Right atrium auricular region (tissue), 2 donors: ENCODE results near the gene NAT8L. TPM values are rescaled to one million over a fixed set of nuclear protein-coding genes. Genes with fewer than 3 reads are reported as not detected.

Source experiments
- DNase-seq: peaks from one replicate; pipeline ENCODE4 v3.0.0-alpha.2; 2019; ENCODE audit warnings: low spot score
- H3K27ac ChIP-seq, 2 donors: fragments of 200-600 bp; sonication (generic); 1 replicate in 1 of 2; 2 replicates in 1 of 2; pipeline ENCODE4 v1.5.1; 2016 to 2019
- H3K27me3 ChIP-seq, 2 donors: fragments of 200-600 bp; sonication (generic); one replicate each; pipeline versions ENCODE4 v1.5.1 to v1.6.0; 2017 to 2019
- H3K36me3 ChIP-seq: fragments of 200-600 bp; sonication (generic); one replicate; pipeline ENCODE4 v1.5.1; 2016
- H3K4me1 ChIP-seq, 2 donors: fragments of 200-600 bp; sonication (generic); one replicate each; pipeline versions ENCODE4 v1.5.1 to v1.6.0; 2017 to 2019
- H3K4me3 ChIP-seq, 2 donors: fragments of 200-600 bp; sonication (generic); 1 replicate in 1 of 2; 2 replicates in 1 of 2; pipeline ENCODE4 v1.5.1; 2017 to 2019; ENCODE audit warnings: mild to moderate bottlenecking in 1 of 2, moderate library complexity in 1 of 2
- H3K9me3 ChIP-seq, 2 donors: fragments of 200-600 bp; sonication (generic); one replicate each; pipeline ENCODE4 v1.5.1; 2019
- CTCF ChIP-seq, 2 donors: fragments of 200-600 bp; sonication (generic); IDR thresholded peaks; one replicate each; pipeline ENCODE4 v1.5.1; 2019; ENCODE audit warnings: antibody characterized with exemption in 2 of 2
- total RNA-seq, 2 donors: library from RNA; depleted of rRNA; stranded (reverse); fragments of >200 nt; gene quantifications; one replicate each; pipeline ENCODE4 v1.1.0, GENCODE V29; 2016

Gene NAT8L
- total RNA-seq, 2 donors from 2014 or later = 3.0 to 3.2 TPM

- H3K27ac ChIP-seq = no peak overlapping the region
- H3K27me3 ChIP-seq = peaks cover 0 to 6% of the 10 kb centered on the region in 2 donors
- H3K4me3 ChIP-seq = no peak overlapping the region
- H3K4me1 ChIP-seq = peaks cover 0 to 15% of the 10 kb centered on the region in 2 donors
- no peaks in the 10 kb centered on the region for H3K9me3 ChIP-seq
- H3K36me3 ChIP-seq = no peaks in the 10 kb centered on the region
- TF ChIP-seq CTCF (IDR thresholded peaks at IDR 0.05) = no peak
- DNase-seq = no peak
These were observed 3.2 kb downstream of the NAT8L start for GRCh38 chr4:2062168-2062807.

DNA sequence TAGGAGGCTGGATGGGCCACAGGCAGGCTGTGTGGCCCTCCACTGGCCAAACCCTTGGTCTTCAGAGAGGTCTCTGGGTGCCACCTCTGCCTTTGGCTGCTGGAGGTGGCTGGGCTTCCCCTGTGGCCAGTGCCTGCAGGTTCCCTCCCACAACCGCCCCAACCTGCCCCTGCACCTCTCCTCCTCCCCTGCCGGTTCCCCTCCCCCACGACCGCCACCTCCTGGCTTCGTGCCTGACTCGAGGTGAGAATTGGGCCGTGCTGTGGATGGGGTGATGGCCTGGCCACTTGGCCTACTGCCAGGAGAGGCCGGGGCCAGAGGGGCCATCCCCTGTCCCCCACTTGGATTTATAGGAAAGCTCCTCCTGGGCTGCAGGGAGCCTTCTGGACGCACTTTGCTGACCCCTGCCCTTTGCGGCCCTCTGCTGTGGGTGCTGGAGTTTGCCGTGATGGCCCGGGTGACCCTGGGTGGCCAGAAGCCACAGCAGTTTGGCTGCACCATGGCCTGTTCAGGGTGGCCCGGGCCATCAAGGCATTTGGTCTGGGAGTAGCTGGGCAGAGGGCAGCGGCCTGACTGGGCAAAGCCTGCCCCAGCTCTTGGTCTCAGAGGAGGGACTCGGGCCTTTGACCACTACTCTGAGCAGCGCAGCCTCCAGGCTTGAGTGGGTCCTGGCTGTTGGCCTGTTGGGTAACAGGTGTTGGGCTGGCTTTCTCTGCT, 3.8 kb downstream of the NAT8L start:
- H3K36me3 ChIP-seq = no peaks in the 10 kb centered on the region
- no peak for TF ChIP-seq CTCF (IDR thresholded peaks at IDR 0.05)
- H3K27ac ChIP-seq = no peak overlapping the region
- peaks cover 0 to 6% of the 10 kb centered on the region in 2 donors for H3K27me3 ChIP-seq
- DNase-seq = no peak
- no peaks in the 10 kb centered on the region for H3K9me3 ChIP-seq
- H3K4me3 ChIP-seq = no peak overlapping the region
- peaks cover 0 to 15% of the 10 kb centered on the region in 2 donors for H3K4me1 ChIP-seq

DNA sequence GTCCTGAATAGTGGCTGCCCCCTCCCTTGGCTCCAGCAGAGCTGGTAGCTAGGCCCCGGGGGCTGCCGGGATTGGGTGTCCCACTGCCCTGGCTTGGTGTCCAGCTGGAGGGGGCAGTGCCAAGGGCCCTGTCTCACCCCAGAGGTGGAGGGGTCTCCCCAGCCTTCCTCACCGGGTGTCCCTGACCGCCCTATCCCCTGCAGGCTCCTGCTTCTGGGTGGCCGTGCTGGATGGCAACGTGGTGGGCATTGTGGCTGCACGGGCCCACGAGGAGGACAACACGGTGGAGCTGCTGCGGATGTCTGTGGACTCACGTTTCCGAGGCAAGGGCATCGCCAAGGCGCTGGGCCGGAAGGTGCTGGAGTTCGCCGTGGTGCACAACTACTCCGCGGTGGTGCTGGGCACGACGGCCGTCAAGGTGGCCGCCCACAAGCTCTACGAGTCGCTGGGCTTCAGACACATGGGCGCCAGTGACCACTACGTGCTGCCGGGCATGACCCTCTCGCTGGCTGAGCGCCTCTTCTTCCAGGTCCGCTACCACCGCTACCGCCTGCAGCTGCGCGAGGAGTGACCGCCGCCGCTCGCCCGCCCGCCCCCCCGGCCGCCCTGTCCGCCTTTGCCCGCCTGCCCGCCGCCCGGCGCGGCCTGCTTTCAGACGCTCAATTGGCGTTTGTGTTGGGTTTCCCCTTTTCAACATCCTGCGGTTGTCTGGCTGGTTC, 4.6 kb downstream of the NAT8L start:
- Histone ChIP-seq H3K4me1 (peaks cover 0 to 10% of the 10 kb centered on the region in 2 donors), H3K9me3 (no peaks in the 10 kb centered on the region), H3K27me3 (peaks cover 0 to 6% of the 10 kb centered on the region in 2 donors), H3K27ac (no peak overlapping the region), H3K36me3 (no peaks in the 10 kb centered on the region), H3K4me3 (no peak overlapping the region)
- DNase-seq = no peak
- TF ChIP-seq CTCF (IDR thresholded peaks at IDR 0.05) = no peak

DNA sequence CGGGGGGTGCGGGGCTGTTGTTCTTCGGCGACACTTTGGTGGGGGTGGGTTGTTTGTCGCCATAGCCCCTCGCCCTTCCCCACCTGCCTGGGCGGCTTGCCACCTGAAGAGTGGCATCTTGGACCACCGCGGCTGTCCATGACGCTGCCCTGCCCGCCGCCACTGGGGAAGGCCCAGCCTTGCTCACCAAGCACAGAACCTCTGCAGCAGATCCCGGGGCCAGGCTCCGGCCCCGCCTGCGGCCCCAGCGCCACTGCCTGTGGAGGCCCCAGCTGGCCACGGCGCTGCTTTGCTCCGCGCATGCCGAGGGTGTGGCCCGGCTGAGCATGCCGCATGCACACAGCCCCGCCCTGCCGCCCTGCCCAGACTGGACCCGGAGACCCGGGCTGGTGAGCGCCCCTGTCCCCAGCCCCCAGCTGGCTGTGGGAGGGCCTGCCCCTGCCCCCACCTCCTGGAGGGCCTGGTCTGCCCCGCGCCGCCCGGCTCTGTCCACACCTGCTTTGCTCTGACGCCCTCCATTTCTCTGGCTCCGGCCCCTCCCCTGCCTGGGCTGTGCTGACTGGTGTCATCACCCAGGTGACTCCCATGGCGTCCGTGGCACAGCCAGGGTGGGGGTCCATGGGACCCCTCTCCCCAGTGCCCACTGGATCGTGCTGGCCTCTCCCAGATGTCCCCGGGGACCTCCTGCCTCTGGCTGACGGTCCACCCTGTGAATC, 5.3 kb downstream of the NAT8L start:
- TF ChIP-seq CTCF (IDR thresholded peaks at IDR 0.05) = no peak
- Histone ChIP-seq H3K27ac (no peak overlapping the region), H3K4me3 (no peak overlapping the region), H3K36me3 (no peaks in the 10 kb centered on the region), H3K4me1 (peaks cover 0 to 10% of the 10 kb centered on the region in 2 donors), H3K9me3 (no peaks in the 10 kb centered on the region), H3K27me3 (peaks cover 0 to 6% of the 10 kb centered on the region in 2 donors)
- no peak for DNase-seq

- Histone ChIP-seq H3K4me1 (peaks cover 0 to 3% of the 10 kb centered on the region in 2 donors), H3K9me3 (no peaks in the 10 kb centered on the region), H3K27me3 (peaks cover 0 to 1% of the 10 kb centered on the region in 2 donors), H3K27ac (no peak overlapping the region), H3K4me3 (no peak overlapping the region), H3K36me3 (no peaks in the 10 kb centered on the region)
- TF ChIP-seq CTCF (IDR thresholded peaks at IDR 0.05) = no peak
- DNase-seq = no peak
These were observed 6.2 kb downstream of the NAT8L start for GRCh38 chr4:2065106-2065930.
